HCT116 (cell line): Measurements from ENCODE around the gene MTRF1L. TPM values are rescaled to one million over a fixed set of nuclear protein-coding genes. Genes with fewer than 3 reads are reported as not detected.

Experiments
- ATAC-seq: fragments of 200-7000 bp; cut with Tn5 transposase; 2 replicates; pipeline ENCODE4 v1.9.1; 2020; ENCODE audit warnings: mild to moderate bottlenecking, moderate library complexity
- BruUV-seq: library from RNA; stranded (reverse); fragments of 400-500 nt; replicated peaks from 2 replicates; lab custom pipeline; 2021; lab: Mats Ljungman, UMichigan
- CTCF ChIA-PET: fragments of 300-600 bp; sonication (Branson Sonifier 250); formaldehyde crosslinking; loops from one replicate; lab custom pipeline; 2021; ENCODE audit warnings: antibody characterized with exemption; lab: Charles Lee
- POLR2A ChIA-PET: fragments of 300-600, 350-600 bp; sonication (Branson Sonifier 250); formaldehyde crosslinking; loops from one replicate; lab custom pipeline; 2021; ENCODE audit warnings: antibody characterized with exemption; lab: Charles Lee
- RAD21 ChIA-PET, 2 experiments: fragments of 300-600 bp; sonication (Branson Sonifier 250); formaldehyde crosslinking; loops; one replicate each; lab custom pipeline; 2023; ENCODE audit warnings: low total read pairs in 2 of 2; ENCODE audit not compliant: uncharacterized antibody in 2 of 2, unreplicated experiment in 2 of 2, low non-redundant PET in 1 of 2; lab: Charles Lee
- DNase-seq: peaks from one replicate; pipeline ENCODE4 v3.0.0-alpha.2; 2010; ENCODE audit warnings: low read depth, low spot score
- H2AFZ ChIP-seq: fragments of 200-600 bp; shearing (Covaris generic), sonication (generic); 2 replicates; pipeline ENCODE4 v1.6.1; 2017; ENCODE audit warnings: low read depth, mixed run types, mixed read lengths, antibody characterized with exemption, low read length; ENCODE audit not compliant: poor library complexity, severe bottlenecking
- H3K27ac ChIP-seq: 2 replicates; pipeline ENCODE4 v1.5.1; 2012; ENCODE audit warnings: low read depth, low read length
- H3K27me3 ChIP-seq: fragments of 200-600 bp; sonication (generic); 2 replicates; pipeline ENCODE4 v1.6.1; 2016; ENCODE audit warnings: mixed run types, low read length, mixed read lengths; ENCODE audit not compliant: insufficient read depth
- H3K36me3 ChIP-seq, 2 experiments: fragments of 200-500 bp in 1 of 2; fragments of 200-600 bp in 1 of 2; sonication (Bioruptor generic) in 1 of 2; sonication (generic) in 1 of 2; 2 replicates each; pipeline versions ENCODE4 v1.5.1 to v1.6.1; 2014 to 2016; ENCODE audit warnings: low read length in 2 of 2, inconsistent platforms in 1 of 2, mixed read lengths in 1 of 2, mixed run types in 1 of 2; ENCODE audit not compliant: insufficient read depth in 2 of 2, control insufficient read depth in 1 of 2
- H3K4me1 ChIP-seq, 2 experiments: fragments of 200-600 bp in 1 of 2; sonication (generic) in 1 of 2; 2 replicates each; pipeline versions ENCODE4 v1.5.1 to v1.6.1; 2012 to 2017; ENCODE audit warnings: low read length in 2 of 2, inconsistent platforms in 1 of 2, mild to moderate bottlenecking in 1 of 2, mixed read lengths in 1 of 2, mixed run types in 1 of 2, moderate library complexity in 1 of 2; ENCODE audit not compliant: insufficient read depth in 2 of 2, control insufficient read depth in 1 of 2
- H3K4me2 ChIP-seq: fragments of 200-600 bp; sonication (generic); 2 replicates; pipeline ENCODE4 v1.6.1; 2017; ENCODE audit warnings: mixed run types, low read length, mixed read lengths
- H3K4me3 ChIP-seq, 2 experiments: fragments of 200-600 bp in 1 of 2; sonication (generic) in 1 of 2; replicated peaks in 1 of 2; 2 replicates each; pipeline ENCODE4 v1.5.1; 2011 to 2016; ENCODE audit warnings: low read length in 2 of 2, control low read depth in 1 of 2, low read depth in 1 of 2, mild to moderate bottlenecking in 1 of 2, mixed read lengths in 1 of 2, mixed run types in 1 of 2
- H3K79me2 ChIP-seq: fragments of 200-600 bp; sonication (generic); 2 replicates; pipeline ENCODE4 v1.6.1; 2017; ENCODE audit warnings: mild to moderate bottlenecking, mixed run types, low read length, moderate library complexity, mixed read lengths; ENCODE audit not compliant: insufficient read depth
- H3K9ac ChIP-seq: fragments of 200-600 bp; sonication (generic); 2 replicates; pipeline ENCODE4 v1.6.1; 2016; ENCODE audit warnings: low read length, mixed read lengths
- H3K9me2 ChIP-seq: fragments of 200-600 bp; sonication (generic), shearing (Covaris generic); 2 replicates; pipeline ENCODE4 v1.6.1; 2017; ENCODE audit warnings: mixed run types, mild to moderate bottlenecking, moderate library complexity; ENCODE audit not compliant: insufficient read depth
- H3K9me3 ChIP-seq, 2 experiments: fragments of 200-500 bp in 1 of 2; fragments of 200-600 bp in 1 of 2; sonication (Bioruptor generic) in 1 of 2; sonication (generic) in 1 of 2; 2 replicates each; pipeline ENCODE4 v1.6.1; 2014 to 2017; ENCODE audit warnings: low read length in 2 of 2, mixed read lengths in 2 of 2, inconsistent platforms in 1 of 2, low read depth in 1 of 2, mild to moderate bottlenecking in 1 of 2, mixed run types in 1 of 2, moderate library complexity in 1 of 2; ENCODE audit not compliant: control insufficient read depth in 1 of 2, insufficient read depth in 1 of 2
- H4K20me1 ChIP-seq: fragments of 200-600 bp; sonication (generic), shearing (Covaris generic); 2 replicates; pipeline ENCODE4 v1.6.1; 2017; ENCODE audit warnings: mixed run types, mild to moderate bottlenecking, moderate library complexity; ENCODE audit not compliant: insufficient read depth
- CBX3 ChIP-seq: IDR thresholded peaks from 2 replicates; pipeline ENCODE4 v1.6.1; 2012; ENCODE audit warnings: low read depth
- CEBPB ChIP-seq: IDR thresholded peaks from 2 replicates; pipeline ENCODE4 v1.6.1; 2012; ENCODE audit warnings: low read depth
- EGR1 ChIP-seq: IDR thresholded peaks from 2 replicates; pipeline ENCODE4 v1.6.1; 2012; ENCODE audit warnings: low read depth
- EZH2 ChIP-seq: fragments of 200-600 bp; sonication (generic); IDR thresholded peaks from 2 replicates; pipeline ENCODE4 v1.6.1; 2017; ENCODE audit warnings: antibody characterized with exemption, mixed run types
- EZH2phosphoT487 ChIP-seq: fragments of 200-600 bp; IDR thresholded peaks from 2 replicates; pipeline ENCODE4 v1.6.1; 2018; ENCODE audit warnings: antibody characterized with exemption, borderline replicate concordance
- FOSL1 ChIP-seq: IDR thresholded peaks from 2 replicates; pipeline ENCODE4 v1.6.1; 2012; ENCODE audit warnings: low read depth
- JUND ChIP-seq: IDR thresholded peaks from 2 replicates; pipeline ENCODE4 v1.6.1; 2012
- POLR2A ChIP-seq: IDR thresholded peaks from 2 replicates; pipeline ENCODE4 v1.7.0; 2011; ENCODE audit warnings: borderline replicate concordance; ENCODE audit not compliant: insufficient read depth, insufficient read length; ENCODE audit errors: extremely low read depth
- POLR2AphosphoS5 ChIP-seq: IDR thresholded peaks from 2 replicates; pipeline ENCODE4 v1.6.1; 2011; ENCODE audit warnings: mild to moderate bottlenecking, low read depth, low read length, moderate library complexity
- RAD21 ChIP-seq: IDR thresholded peaks from 2 replicates; pipeline ENCODE4 v1.6.1; 2012; ENCODE audit warnings: low read depth, mild to moderate bottlenecking
- SIN3A ChIP-seq: IDR thresholded peaks from 2 replicates; pipeline ENCODE4 v1.6.1; 2012; ENCODE audit warnings: low read depth
- ZNF274 ChIP-seq: fragments of 200-500 bp; sonication (Bioruptor generic); IDR thresholded peaks from 2 replicates; pipeline ENCODE4 v1.6.1; 2014; ENCODE audit warnings: mild to moderate bottlenecking, low read depth, low read length, inconsistent platforms
- intact Hi-C: fragments of 100-400 bp; cut with micrococcal nuclease; formaldehyde crosslinking; loops from 2 replicates; pipeline ENCODE4 v1.10.0; 2022
- total RNA-seq: library from RNA; stranded (reverse); gene quantifications from one replicate; pipeline ENCODE4 v1.2.1, GENCODE V29; 2021; ENCODE audit not compliant: unreplicated experiment
- TF ChIP-seq, protein P1 (sequence below), 3 experiments: fragments of 200-600 bp in 1 of 3; sonication (generic) in 1 of 3; IDR thresholded peaks in 2 of 3; conservative IDR thresholded peaks in 1 of 3; 2 replicates each; pipeline ENCODE4 v1.5.1; 2012 to 2017; ENCODE audit warnings: low read depth in 2 of 3, low read length in 2 of 3, antibody characterized with exemption in 1 of 3, borderline replicate concordance in 1 of 3, control low read depth in 1 of 3, mild to moderate bottlenecking in 1 of 3, mixed read lengths in 1 of 3, mixed run types in 1 of 3, moderate library complexity in 1 of 3; ENCODE audit not compliant: insufficient read depth in 1 of 3
- TF ChIP-seq, protein P2 (sequence below): IDR thresholded peaks from 2 replicates; pipeline ENCODE4 v1.6.1; 2012; ENCODE audit warnings: low read depth
- TF ChIP-seq, protein P3 (sequence below): IDR thresholded peaks from 2 replicates; pipeline ENCODE4 v1.6.1; 2012

The MTRF1L gene
- total RNA-seq, 1 experiment from 2014 or later: 26.2 TPM

DNA sequence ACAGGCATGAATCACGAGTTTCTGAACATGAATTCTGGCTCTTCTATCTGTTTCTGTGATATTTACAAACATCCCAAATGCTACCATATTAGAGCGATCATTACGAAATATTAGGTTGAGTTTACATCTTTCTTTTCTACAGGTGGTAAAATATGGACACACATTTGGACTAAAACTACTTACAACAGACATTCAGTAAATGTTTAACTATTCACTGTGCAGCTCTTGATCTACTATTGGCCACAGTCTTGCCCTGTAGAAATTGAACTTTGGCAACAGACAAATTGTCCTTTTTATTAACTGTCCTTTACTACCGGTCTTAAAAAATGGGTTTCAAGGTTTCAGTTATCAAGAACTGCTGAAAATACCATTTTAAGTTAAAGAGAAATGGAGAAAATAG is 26.5 kb upstream of the MTRF1L start:
- ATAC-seq: no peak
- H3K4me2 ChIP-seq: no peak overlapping the region
- no TSS peak for BruUV-seq
- POLR2A ChIA-PET: no interaction called here
- no peaks in the 10 kb centered on the region for H3K36me3 ChIP-seq
- no peak overlapping the region for H3K4me3 ChIP-seq
- H2AFZ ChIP-seq: no peak overlapping the region
- no peaks in the 10 kb centered on the region for H3K27me3 ChIP-seq
- RAD21 ChIA-PET: no interaction called here
- no peak overlapping the region for H3K9ac ChIP-seq
- intact Hi-C loops: no loop called here
- H3K27ac ChIP-seq: no peak overlapping the region
- H3K9me3 ChIP-seq: no peaks in the 10 kb centered on the region
- DNase-seq: no peak
- no peaks in the 10 kb centered on the region for H3K4me1 ChIP-seq
- TF ChIP-seq, protein P1, sequence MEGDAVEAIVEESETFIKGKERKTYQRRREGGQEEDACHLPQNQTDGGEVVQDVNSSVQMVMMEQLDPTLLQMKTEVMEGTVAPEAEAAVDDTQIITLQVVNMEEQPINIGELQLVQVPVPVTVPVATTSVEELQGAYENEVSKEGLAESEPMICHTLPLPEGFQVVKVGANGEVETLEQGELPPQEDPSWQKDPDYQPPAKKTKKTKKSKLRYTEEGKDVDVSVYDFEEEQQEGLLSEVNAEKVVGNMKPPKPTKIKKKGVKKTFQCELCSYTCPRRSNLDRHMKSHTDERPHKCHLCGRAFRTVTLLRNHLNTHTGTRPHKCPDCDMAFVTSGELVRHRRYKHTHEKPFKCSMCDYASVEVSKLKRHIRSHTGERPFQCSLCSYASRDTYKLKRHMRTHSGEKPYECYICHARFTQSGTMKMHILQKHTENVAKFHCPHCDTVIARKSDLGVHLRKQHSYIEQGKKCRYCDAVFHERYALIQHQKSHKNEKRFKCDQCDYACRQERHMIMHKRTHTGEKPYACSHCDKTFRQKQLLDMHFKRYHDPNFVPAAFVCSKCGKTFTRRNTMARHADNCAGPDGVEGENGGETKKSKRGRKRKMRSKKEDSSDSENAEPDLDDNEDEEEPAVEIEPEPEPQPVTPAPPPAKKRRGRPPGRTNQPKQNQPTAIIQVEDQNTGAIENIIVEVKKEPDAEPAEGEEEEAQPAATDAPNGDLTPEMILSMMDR (IDR thresholded peaks at IDR 0.05 in 2 of 3, conservative IDR thresholded peaks at IDR 0.05 in 1 of 3; ENCODE audit: borderline replicate concordance in 1 of 3, insufficient read depth in 1 of 3, low read depth in 2 of 3, low read length in 2 of 3): no peak
- no peak for TF ChIP-seq SIN3A
- TF ChIP-seq EZH2phosphoT487: no peak
- TF ChIP-seq, protein P2, sequence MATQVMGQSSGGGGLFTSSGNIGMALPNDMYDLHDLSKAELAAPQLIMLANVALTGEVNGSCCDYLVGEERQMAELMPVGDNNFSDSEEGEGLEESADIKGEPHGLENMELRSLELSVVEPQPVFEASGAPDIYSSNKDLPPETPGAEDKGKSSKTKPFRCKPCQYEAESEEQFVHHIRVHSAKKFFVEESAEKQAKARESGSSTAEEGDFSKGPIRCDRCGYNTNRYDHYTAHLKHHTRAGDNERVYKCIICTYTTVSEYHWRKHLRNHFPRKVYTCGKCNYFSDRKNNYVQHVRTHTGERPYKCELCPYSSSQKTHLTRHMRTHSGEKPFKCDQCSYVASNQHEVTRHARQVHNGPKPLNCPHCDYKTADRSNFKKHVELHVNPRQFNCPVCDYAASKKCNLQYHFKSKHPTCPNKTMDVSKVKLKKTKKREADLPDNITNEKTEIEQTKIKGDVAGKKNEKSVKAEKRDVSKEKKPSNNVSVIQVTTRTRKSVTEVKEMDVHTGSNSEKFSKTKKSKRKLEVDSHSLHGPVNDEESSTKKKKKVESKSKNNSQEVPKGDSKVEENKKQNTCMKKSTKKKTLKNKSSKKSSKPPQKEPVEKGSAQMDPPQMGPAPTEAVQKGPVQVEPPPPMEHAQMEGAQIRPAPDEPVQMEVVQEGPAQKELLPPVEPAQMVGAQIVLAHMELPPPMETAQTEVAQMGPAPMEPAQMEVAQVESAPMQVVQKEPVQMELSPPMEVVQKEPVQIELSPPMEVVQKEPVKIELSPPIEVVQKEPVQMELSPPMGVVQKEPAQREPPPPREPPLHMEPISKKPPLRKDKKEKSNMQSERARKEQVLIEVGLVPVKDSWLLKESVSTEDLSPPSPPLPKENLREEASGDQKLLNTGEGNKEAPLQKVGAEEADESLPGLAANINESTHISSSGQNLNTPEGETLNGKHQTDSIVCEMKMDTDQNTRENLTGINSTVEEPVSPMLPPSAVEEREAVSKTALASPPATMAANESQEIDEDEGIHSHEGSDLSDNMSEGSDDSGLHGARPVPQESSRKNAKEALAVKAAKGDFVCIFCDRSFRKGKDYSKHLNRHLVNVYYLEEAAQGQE: no peak
- no peak for TF ChIP-seq POLR2A
- no peak for TF ChIP-seq JUND
- no peak for TF ChIP-seq CEBPB
- TF ChIP-seq ZNF274: no peak
- TF ChIP-seq CBX3: no peak
- no peak for TF ChIP-seq RAD21
- TF ChIP-seq, protein P3, sequence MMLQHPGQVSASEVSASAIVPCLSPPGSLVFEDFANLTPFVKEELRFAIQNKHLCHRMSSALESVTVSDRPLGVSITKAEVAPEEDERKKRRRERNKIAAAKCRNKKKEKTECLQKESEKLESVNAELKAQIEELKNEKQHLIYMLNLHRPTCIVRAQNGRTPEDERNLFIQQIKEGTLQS: no peak
- TF ChIP-seq EZH2: no peak
- TF ChIP-seq FOSL1: no peak
- no peak for TF ChIP-seq POLR2AphosphoS5
- TF ChIP-seq EGR1: no peak
- TF ChIP-seq, all 23 proteins: peak for 0
- Histone ChIP-seq H3K79me2 (no peaks in the 10 kb centered on the region), H3K9me2 (no peaks in the 10 kb centered on the region), H4K20me1 (no peaks in the 10 kb centered on the region)
- CTCF ChIA-PET: no interaction called here
